Endodermal cell (in vitro differentiated cells): Measurements from ENCODE around the gene CELA1. TPM values are rescaled to one million over a fixed set of nuclear protein-coding genes. Genes with fewer than 3 reads are reported as not detected.
A peak's percentile ranks its signal among the peaks of the same experiment; 100 is the strongest.
"Not testable (repeated sequence)": the region's sequence is repeated elsewhere in the genome, so short reads cannot be mapped to it uniquely, and the experiment has no call there.

Source experiments
- DNase-seq: peaks from one replicate; pipeline ENCODE4 v3.0.0-alpha.2; 2017
- H3K27ac ChIP-seq: 2 replicates; pipeline ENCODE4 v1.5.1; 2013; ENCODE audit warnings: mild to moderate bottlenecking, low read depth, low read length, moderate library complexity
- H3K27me3 ChIP-seq: 2 replicates; pipeline ENCODE4 v1.6.1; 2013; ENCODE audit warnings: mild to moderate bottlenecking, low read length, moderate library complexity; ENCODE audit not compliant: insufficient read depth, control insufficient read depth, poor library complexity, severe bottlenecking
- H3K36me3 ChIP-seq: 2 replicates; pipeline ENCODE4 v1.7.0; 2013; ENCODE audit warnings: mild to moderate bottlenecking, low read length, moderate library complexity; ENCODE audit not compliant: control insufficient read depth, insufficient read depth
- H3K4me1 ChIP-seq: one replicate; pipeline ENCODE4 v1.7.0; 2013; ENCODE audit warnings: low read length; ENCODE audit not compliant: control insufficient read depth, insufficient read depth
- H3K4me3 ChIP-seq: 2 replicates; pipeline ENCODE4 v1.5.1; 2013; ENCODE audit warnings: mild to moderate bottlenecking, low read length, moderate library complexity
- H3K9ac ChIP-seq: 2 replicates; pipeline ENCODE4 v1.6.1; 2013; ENCODE audit warnings: mild to moderate bottlenecking, low read length, moderate library complexity; ENCODE audit not compliant: poor library complexity, severe bottlenecking; ENCODE audit errors: extremely low read depth
- H3K9me3 ChIP-seq: 2 replicates; pipeline ENCODE4 v1.6.1; 2013; ENCODE audit warnings: mild to moderate bottlenecking, low read length, moderate library complexity; ENCODE audit not compliant: control insufficient read depth
- H3K27ac Mint-ChIP-seq: 2 replicates; pipeline ENCODE4 v1.8.0; 2020; ENCODE audit warnings: mixed read lengths
- H3K27me3 Mint-ChIP-seq: 2 replicates; pipeline ENCODE4 v1.8.0; 2021; ENCODE audit warnings: mild to moderate bottlenecking, mixed read lengths; ENCODE audit not compliant: insufficient read depth
- H3K36me3 Mint-ChIP-seq: 2 replicates; pipeline ENCODE4 v1.8.0; 2020; ENCODE audit warnings: low read depth, mixed read lengths
- H3K4me1 Mint-ChIP-seq: 2 replicates; pipeline ENCODE4 v1.8.0; 2020; ENCODE audit warnings: mixed read lengths
- H3K4me3 Mint-ChIP-seq: 2 replicates; pipeline ENCODE4 v1.8.0; 2020; ENCODE audit warnings: mild to moderate bottlenecking, moderate library complexity, mixed read lengths
- H3K9me3 Mint-ChIP-seq: 2 replicates; pipeline ENCODE4 v1.8.0; 2020; ENCODE audit warnings: mild to moderate bottlenecking, mixed read lengths
- CTCF ChIP-seq: fragments of 200-600 bp; sonication (generic); conservative IDR thresholded peaks from 2 replicates; pipeline ENCODE4 v1.5.0; 2021; ENCODE audit warnings: antibody characterized with exemption, mild to moderate bottlenecking
- WGBS, 2 experiments: methylation state at CpG; one replicate each; pipeline versions ENCODE4 v1.1.5 to v1.1.7; 2013; ENCODE audit warnings: missing lambda C conversion rate in 2 of 2, mixed read lengths in 1 of 2; ENCODE audit not compliant: insufficient coverage in 1 of 2, insufficient read length in 1 of 2; 5-methylcytosine and 5-hydroxymethylcytosine counted together
- total RNA-seq, 2 donors: library from RNA; stranded (reverse); fragmentation: NEBNext Ultra II Directional in 1 of 2; extraction: Animal tissue kit (Norgen Biotek cat#: 25700) in 1 of 2; gene quantifications; 2 replicates in 1 of 2; 3 replicates in 1 of 2; pipeline ENCODE4 v1.2.1, GENCODE V29; 2021

Gene CELA1
- total RNA-seq, 2 donors from 2014 or later: not detected

DNA sequence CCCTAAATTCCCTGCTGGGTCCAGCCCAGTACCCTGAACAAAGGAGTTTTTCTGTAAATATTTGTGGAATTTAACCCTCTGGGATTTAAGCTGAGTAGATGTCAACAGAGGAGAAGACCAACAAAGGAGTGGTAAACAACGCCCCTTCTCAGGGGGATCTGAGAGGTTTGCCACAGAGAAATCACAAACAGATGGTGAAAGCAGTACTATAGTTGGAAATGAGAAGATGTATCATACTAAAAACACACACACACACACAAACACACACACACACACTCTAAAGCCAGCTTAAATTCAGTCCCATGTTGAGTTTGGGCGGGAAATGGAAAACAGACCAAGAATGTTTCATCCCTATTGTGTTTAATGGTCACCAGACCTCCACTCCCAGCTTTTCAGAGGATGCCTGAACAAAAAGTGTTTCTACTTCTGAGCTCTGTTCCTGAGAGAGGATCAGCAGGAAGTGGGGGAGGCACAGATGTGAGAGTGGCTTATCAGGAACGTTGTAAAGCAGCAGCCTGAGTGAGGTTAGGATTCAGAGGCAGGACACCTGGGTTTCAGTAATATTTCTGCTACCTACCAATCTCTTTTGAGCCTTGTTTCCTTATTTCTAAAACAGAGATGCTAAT, 25.7 kb downstream of the CELA1 start:
- H3K4me1 ChIP-seq: peaks cover 24% of the 10 kb centered on the region
- H3K27me3 ChIP-seq: no peaks in the 10 kb centered on the region
- Mint-ChIP-seq H3K36me3 (peaks cover 2% of the 10 kb centered on the region), H3K9me3 (peaks cover 5% of the 10 kb centered on the region), H3K4me1 (peaks cover 50% of the 10 kb centered on the region), H3K4me3 (peak overlapping the region; percentile 34), H3K27ac (peak overlapping the region; percentile 96), H3K27me3 (no peaks in the 10 kb centered on the region)
- H3K9me3 ChIP-seq: no peaks in the 10 kb centered on the region
- peak; percentile 82 for DNase-seq
- H3K36me3 ChIP-seq: no peaks in the 10 kb centered on the region
- 0 to 21% methylated on average over 1 to 3 of the region's 3 CpGs for WGBS, 2 experiments
- H3K4me3 ChIP-seq: peak overlapping the region; percentile 2
- TF ChIP-seq CTCF: no peak
- H3K9ac ChIP-seq: peak overlapping the region; percentile 75
- peak overlapping the region; percentile 91 for H3K27ac ChIP-seq

GRCh38 chr12:51320311-51320694, 26.2 kb downstream of the CELA1 start:
- Histone ChIP-seq H3K9ac (peak overlapping the region; percentile 75), H3K9me3 (no peaks in the 10 kb centered on the region), H3K4me3 (no peak overlapping the region), H3K27ac (peak overlapping the region; percentile 91), H3K36me3 (no peaks in the 10 kb centered on the region), H3K4me1 (peaks cover 24% of the 10 kb centered on the region), H3K27me3 (no peaks in the 10 kb centered on the region)
- H3K27me3 Mint-ChIP-seq: no peaks in the 10 kb centered on the region
- no peak for TF ChIP-seq CTCF
- peak overlapping the region; percentile 34 for H3K4me3 Mint-ChIP-seq
- H3K36me3 Mint-ChIP-seq: peaks cover 2% of the 10 kb centered on the region
- DNase-seq: peak; percentile 75
- WGBS, 2 experiments: 32 to 33% methylated on average over 1 to 2 of the region's 4 CpGs
- H3K9me3 Mint-ChIP-seq: peaks cover 5% of the 10 kb centered on the region
- H3K4me1 Mint-ChIP-seq: peaks cover 50% of the 10 kb centered on the region
- H3K27ac Mint-ChIP-seq: peak overlapping the region; percentile 96

GRCh38 chr12:51318846-51319599, 27.5 kb downstream of the CELA1 start:
- Mint-ChIP-seq H3K9me3 (peaks cover 5% of the 10 kb centered on the region), H3K4me1 (peaks cover 50% of the 10 kb centered on the region), H3K27ac (peak overlapping the region; percentile 82), H3K36me3 (peaks cover 2% of the 10 kb centered on the region), H3K4me3 (no peak overlapping the region), H3K27me3 (no peaks in the 10 kb centered on the region)
- Histone ChIP-seq H3K27ac (no peak overlapping the region), H3K27me3 (no peaks in the 10 kb centered on the region), H3K4me1 (peaks cover 24% of the 10 kb centered on the region), H3K9ac (peak overlapping the region; percentile 15), H3K36me3 (no peaks in the 10 kb centered on the region), H3K9me3 (no peaks in the 10 kb centered on the region), H3K4me3 (peak overlapping the region; percentile 39)
- TF ChIP-seq CTCF: no peak
- 67 to 87% methylated on average over 1 to 3 of the region's 3 CpGs for WGBS, 2 experiments
- DNase-seq: no peak

DNA sequence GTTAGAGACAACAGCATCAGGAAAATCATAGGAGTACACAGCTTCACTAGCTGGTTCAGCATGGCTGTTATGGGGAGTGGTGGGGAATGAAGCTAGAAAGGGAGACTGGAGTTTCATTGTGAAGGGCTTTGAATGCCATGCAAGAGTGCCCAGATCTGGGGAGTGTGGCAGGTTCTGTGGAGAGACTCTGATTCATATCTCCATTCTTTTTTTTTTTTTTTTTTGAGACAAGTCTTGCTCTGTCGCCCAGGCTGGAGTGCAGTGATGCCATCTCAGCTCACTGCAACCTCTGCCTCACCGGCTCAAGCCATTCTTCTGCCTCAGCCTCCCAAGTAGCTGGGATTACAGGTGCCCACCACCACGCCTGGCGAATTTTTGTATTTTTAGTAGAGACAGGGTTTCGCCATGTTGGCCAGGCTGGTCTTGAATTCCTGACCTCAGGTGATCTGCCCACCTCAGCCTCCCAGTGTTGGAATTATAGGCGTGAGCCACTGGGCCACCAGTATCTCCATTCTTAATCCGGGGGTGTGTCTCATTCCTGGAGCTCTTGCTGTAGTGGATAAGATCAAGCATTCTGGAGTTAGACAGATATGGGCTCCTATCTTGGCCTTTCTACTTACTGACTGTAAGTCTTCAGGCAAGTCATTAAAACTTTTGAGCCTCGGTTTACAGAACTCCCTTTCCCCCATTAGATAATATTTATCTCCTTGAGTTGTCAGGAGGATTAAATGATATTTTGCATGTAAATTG, 28.2 kb downstream of the CELA1 start:
- Mint-ChIP-seq H3K4me1 (peaks cover 47% of the 10 kb centered on the region), H3K27ac (peak overlapping the region; percentile 82)
- not testable (repeated sequence) for DNase-seq, H3K27ac ChIP-seq, H3K27me3 ChIP-seq, H3K9me3 ChIP-seq, H3K36me3 Mint-ChIP-seq, H3K36me3 ChIP-seq, H3K9me3 Mint-ChIP-seq, H3K4me3 Mint-ChIP-seq, H3K27me3 Mint-ChIP-seq
- WGBS, 2 experiments: 82 to 87% methylated on average over 4 to 7 of the region's 8 CpGs
- Histone ChIP-seq H3K4me3 (peak overlapping the region; percentile 39), H3K4me1 (peaks cover 23% of the 10 kb centered on the region), H3K9ac (peak overlapping the region; percentile 15)
